ENCODE results near the gene IFT43.

IFT43 gene

GRCh38 chr14:75967866-75968265 lies 17.7 kb upstream of the IFT43 start:
- DNase-seq (ENCODE audit: insufficient read length, low spot score) (no peak), FAIRE-seq (no peak)
- TF ChIP-seq POU2F2 (IDR thresholded peaks at IDR 0.05; ENCODE audit: low read depth, low read length) (no peak), POLR2AphosphoS5 (IDR thresholded peaks at IDR 0.05; ENCODE audit: low read depth, low read length) (no peak), TAF1 (IDR thresholded peaks at IDR 0.05; ENCODE audit: low read depth, low read length) (no peak), POLR2A (IDR thresholded peaks at IDR 0.05; ENCODE audit: low read depth, low read length) (no peak), SPI1 (IDR thresholded peaks at IDR 0.05; ENCODE audit: low read depth, low read length) (no peak)

GRCh38 chr14:75968456-75968855 lies 17.1 kb upstream of the IFT43 start:
- DNase-seq (ENCODE audit: insufficient read length, low spot score) (no peak), FAIRE-seq (no peak)

GRCh38 chr14:75969126-75969525 lies 16.4 kb upstream of the IFT43 start:
- DNase-seq (ENCODE audit: insufficient read length, low spot score) = no peak
- FAIRE-seq = no peak
- TF ChIP-seq POLR2A (IDR thresholded peaks at IDR 0.05; ENCODE audit: low read depth, low read length) (no peak), SPI1 (IDR thresholded peaks at IDR 0.05; ENCODE audit: low read depth, low read length) (no peak), TAF1 (IDR thresholded peaks at IDR 0.05; ENCODE audit: low read depth, low read length) (no peak), PAX5 (IDR thresholded peaks at IDR 0.05; ENCODE audit: insufficient read depth, low read length, severe bottlenecking) (no peak), POU2F2 (IDR thresholded peaks at IDR 0.05; ENCODE audit: low read depth, low read length) (no peak), POLR2AphosphoS5 (IDR thresholded peaks at IDR 0.05; ENCODE audit: low read depth, low read length) (no peak)

More at GRCh38 chr14:75968456-75968855, 17.1 kb upstream of the IFT43 start:
- TF ChIP-seq TAF1 (IDR thresholded peaks at IDR 0.05; ENCODE audit: low read depth, low read length) = no peak

GRCh38 chr14:75969891-75970290 lies 15.7 kb upstream of the IFT43 start:
- no peak for FAIRE-seq
- TF ChIP-seq POLR2AphosphoS5 (IDR thresholded peaks at IDR 0.05; ENCODE audit: low read depth, low read length) (no peak), POLR2A (IDR thresholded peaks at IDR 0.05; ENCODE audit: low read depth, low read length) (no peak), POU2F2 (IDR thresholded peaks at IDR 0.05; ENCODE audit: low read depth, low read length) (no peak), TAF1 (IDR thresholded peaks at IDR 0.05; ENCODE audit: low read depth, low read length) (no peak), SPI1 (IDR thresholded peaks at IDR 0.05; ENCODE audit: low read depth, low read length) (no peak), PAX5 (IDR thresholded peaks at IDR 0.05; ENCODE audit: insufficient read depth, low read length, severe bottlenecking) (no peak)
- no peak for DNase-seq (ENCODE audit: insufficient read length, low spot score)

- DNase-seq (ENCODE audit: insufficient read length, low spot score) (no peak), FAIRE-seq (no peak)
- TF ChIP-seq POLR2A (IDR thresholded peaks at IDR 0.05; ENCODE audit: low read depth, low read length) (no peak), POU2F2 (IDR thresholded peaks at IDR 0.05; ENCODE audit: low read depth, low read length) (no peak), TAF1 (IDR thresholded peaks at IDR 0.05; ENCODE audit: low read depth, low read length) (no peak), POLR2AphosphoS5 (IDR thresholded peaks at IDR 0.05; ENCODE audit: low read depth, low read length) (no peak), SPI1 (IDR thresholded peaks at IDR 0.05; ENCODE audit: low read depth, low read length) (no peak), PAX5 (IDR thresholded peaks at IDR 0.05; ENCODE audit: insufficient read depth, low read length, severe bottlenecking) (no peak)
Measured at GRCh38 chr14:75970989-75971388, 14.6 kb upstream of the IFT43 start.

GRCh38 chr14:75971509-75971908 lies 14.1 kb upstream of the IFT43 start:
- FAIRE-seq (no peak), DNase-seq (ENCODE audit: insufficient read length, low spot score) (no peak)
- TF ChIP-seq PAX5 (IDR thresholded peaks at IDR 0.05; ENCODE audit: insufficient read depth, low read length, severe bottlenecking) (no peak), POLR2A (IDR thresholded peaks at IDR 0.05; ENCODE audit: low read depth, low read length) (no peak), SPI1 (IDR thresholded peaks at IDR 0.05; ENCODE audit: low read depth, low read length) (no peak)

- no peak for DNase-seq (ENCODE audit: insufficient read length, low spot score)
- TF ChIP-seq SPI1 (IDR thresholded peaks at IDR 0.05; ENCODE audit: low read depth, low read length) (no peak), TAF1 (IDR thresholded peaks at IDR 0.05; ENCODE audit: low read depth, low read length) (no peak), PAX5 (IDR thresholded peaks at IDR 0.05; ENCODE audit: insufficient read depth, low read length, severe bottlenecking) (no peak), POLR2AphosphoS5 (IDR thresholded peaks at IDR 0.05; ENCODE audit: low read depth, low read length) (no peak)
- FAIRE-seq = no peak
Measured at GRCh38 chr14:75972801-75973421, 12.7 kb upstream of the IFT43 start.

GRCh38 chr14:75976826-75977581 lies 8.6 kb upstream of the IFT43 start:
- DNase-seq (ENCODE audit: insufficient read length, low spot score) (no peak), FAIRE-seq (no peak)

GRCh38 chr14:75977582-75977943 lies 8.0 kb upstream of the IFT43 start:
- FAIRE-seq (no peak), DNase-seq (ENCODE audit: insufficient read length, low spot score) (no peak)
- no peak for TF ChIP-seq PAX5 (IDR thresholded peaks at IDR 0.05; ENCODE audit: insufficient read depth, low read length, severe bottlenecking)
- TF ChIP-seq POU2F2 (IDR thresholded peaks at IDR 0.05; ENCODE audit: low read depth, low read length) = no peak
- no peak for TF ChIP-seq TAF1 (IDR thresholded peaks at IDR 0.05; ENCODE audit: low read depth, low read length)
- no peak for TF ChIP-seq SPI1 (IDR thresholded peaks at IDR 0.05; ENCODE audit: low read depth, low read length)
- no peak for TF ChIP-seq POLR2A (IDR thresholded peaks at IDR 0.05; ENCODE audit: low read depth, low read length)
- TF ChIP-seq POLR2AphosphoS5 (IDR thresholded peaks at IDR 0.05; ENCODE audit: low read depth, low read length) = no peak

More at GRCh38 chr14:75976826-75977581, 8.6 kb upstream of the IFT43 start:
- TF ChIP-seq SPI1 (IDR thresholded peaks at IDR 0.05; ENCODE audit: low read depth, low read length) (no peak), POU2F2 (IDR thresholded peaks at IDR 0.05; ENCODE audit: low read depth, low read length) (no peak), POLR2AphosphoS5 (IDR thresholded peaks at IDR 0.05; ENCODE audit: low read depth, low read length) (no peak), TAF1 (IDR thresholded peaks at IDR 0.05; ENCODE audit: low read depth, low read length) (no peak), POLR2A (IDR thresholded peaks at IDR 0.05; ENCODE audit: low read depth, low read length) (no peak), PAX5 (IDR thresholded peaks at IDR 0.05; ENCODE audit: insufficient read depth, low read length, severe bottlenecking) (no peak)

GRCh38 chr14:75978249-75978731 lies 7.3 kb upstream of the IFT43 start:
- FAIRE-seq = peak; percentile 62
- DNase-seq (ENCODE audit: insufficient read length, low spot score) = no peak
- no peak for TF ChIP-seq PAX5 (IDR thresholded peaks at IDR 0.05; ENCODE audit: insufficient read depth, low read length, severe bottlenecking)
- no peak for TF ChIP-seq POLR2A (IDR thresholded peaks at IDR 0.05; ENCODE audit: low read depth, low read length)
- no peak for TF ChIP-seq SPI1 (IDR thresholded peaks at IDR 0.05; ENCODE audit: low read depth, low read length)
- no peak for TF ChIP-seq TAF1 (IDR thresholded peaks at IDR 0.05; ENCODE audit: low read depth, low read length)
- no peak for TF ChIP-seq POLR2AphosphoS5 (IDR thresholded peaks at IDR 0.05; ENCODE audit: low read depth, low read length)
- TF ChIP-seq POU2F2 (IDR thresholded peaks at IDR 0.05; ENCODE audit: low read depth, low read length) = no peak
